Stimulated activated CD4-positive, alpha-beta T cell treated with anti-CD3 and anti-CD28 coated beads, TNF-alpha, amount 100 ng/mL, for 48 hours (primary cell): ENCODE data around the gene SMAD6.

Experiments
- DNase-seq, 3 donors: peaks; one replicate each; pipeline ENCODE4 v3.0.0-alpha.2; 2020; ENCODE audit warnings: low read depth in 3 of 3

SMAD6 gene

GRCh38 chr15:66703540-66703941 is 1.5 kb downstream of the SMAD6 start:
- DNase-seq, result no peak

- no peak for DNase-seq
These were observed 2.2 kb downstream of the SMAD6 start for GRCh38 chr15:66704019-66704802.

GRCh38 chr15:66704803-66705153 is 2.7 kb downstream of the SMAD6 start:
- no peak for DNase-seq

GRCh38 chr15:66705277-66706146 is 3.5 kb downstream of the SMAD6 start:
- DNase-seq, result no peak

- no peak for DNase-seq
These were observed 4.2 kb downstream of the SMAD6 start for GRCh38 chr15:66706225-66706732.

GRCh38 chr15:66706840-66707239 is 4.8 kb downstream of the SMAD6 start:
- DNase-seq, result no peak

- no peak for DNase-seq
These were observed 5.5 kb downstream of the SMAD6 start for GRCh38 chr15:66707310-66708082.

GRCh38 chr15:66708389-66708788 is 6.4 kb downstream of the SMAD6 start:
- no peak for DNase-seq

GRCh38 chr15:66709884-66710283 is 7.8 kb downstream of the SMAD6 start:
- no peak for DNase-seq

- DNase-seq, result no peak
These were observed 9.2 kb downstream of the SMAD6 start for GRCh38 chr15:66711260-66711659.

GRCh38 chr15:66711862-66712261 is 9.8 kb downstream of the SMAD6 start:
- DNase-seq, result no peak

GRCh38 chr15:66713843-66714508 is 11.9 kb downstream of the SMAD6 start:
- no peak for DNase-seq

- no peak for DNase-seq
These were observed 12.5 kb downstream of the SMAD6 start for GRCh38 chr15:66714543-66714981.

GRCh38 chr15:66715181-66715624 is 13.2 kb downstream of the SMAD6 start:
- no peak for DNase-seq

GRCh38 chr15:66715720-66716655 is 14.0 kb downstream of the SMAD6 start:
- no peak for DNase-seq

GRCh38 chr15:66716656-66717020 is 14.6 kb downstream of the SMAD6 start:
- DNase-seq, result no peak

- no peak for DNase-seq
These were observed 16.4 kb downstream of the SMAD6 start for GRCh38 chr15:66718220-66718988.

GRCh38 chr15:66719471-66719870 is 17.4 kb downstream of the SMAD6 start:
- no peak for DNase-seq

- no peak for DNase-seq
These were observed 18.4 kb downstream of the SMAD6 start for GRCh38 chr15:66720206-66721010.
